Fibroblast of upper back skin (primary cell): ENCODE data around the gene ISG15.

Experiments used
- DNase-seq: peaks from one replicate; pipeline ENCODE4 v3.0.0-alpha.2; 2013

Gene ISG15

DNA sequence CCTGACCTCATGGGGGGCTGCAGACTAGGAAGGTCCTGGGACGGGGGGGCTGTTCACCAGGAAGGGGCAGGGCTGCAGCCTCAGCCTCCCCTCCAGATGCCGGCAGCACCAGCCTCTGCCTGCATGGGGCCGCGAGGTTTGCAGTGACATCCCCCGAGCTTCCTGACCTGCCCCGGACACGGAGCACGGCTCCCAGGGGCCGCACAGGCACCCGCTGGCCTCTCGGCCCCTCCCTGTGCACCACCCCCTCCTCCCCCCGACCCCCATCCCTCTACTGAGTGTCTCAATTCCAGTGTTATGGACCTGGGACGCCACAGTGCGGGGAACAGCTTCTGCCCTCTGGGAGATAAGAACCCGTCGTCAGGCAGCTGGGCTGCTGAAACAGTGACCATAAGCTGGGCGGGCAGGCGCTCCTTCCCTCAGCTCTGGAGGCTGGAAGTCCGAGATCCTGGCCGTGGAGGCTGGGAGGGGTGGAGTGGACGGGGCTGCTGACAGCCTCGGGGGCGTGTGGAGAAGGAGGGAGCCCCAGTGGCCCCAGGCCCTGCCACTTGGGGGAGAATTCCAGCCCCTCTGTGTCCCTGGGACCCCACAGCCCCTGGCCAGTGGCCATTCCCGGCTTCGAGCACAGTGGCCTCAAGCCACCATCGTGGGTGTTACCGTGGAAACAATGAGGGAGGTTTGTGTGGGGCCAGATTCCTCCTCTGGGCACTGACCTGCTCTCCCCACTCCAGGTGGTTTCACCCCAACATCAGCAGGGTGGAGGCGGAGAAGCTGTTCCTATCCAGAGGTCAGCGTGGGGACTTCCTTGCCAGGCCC, 49.3 kb downstream of the ISG15 start:
- DNase-seq = no peak

GRCh38 chr1:1063261-1063944, 50.1 kb downstream of the ISG15 start:
- DNase-seq = no peak
